NT2/D1 (cell line): ENCODE measurements around the gene CORIN.

ENCODE experiments used
- DNase-seq: peaks from one replicate; pipeline ENCODE4 v3.0.0-alpha.2; 2011; ENCODE audit warnings: low read depth, low spot score
- H3K27me3 ChIP-seq: 2 replicates; pipeline ENCODE4 v1.6.0; 2011; ENCODE audit warnings: mild to moderate bottlenecking; ENCODE audit not compliant: insufficient read length, insufficient read depth
- H3K36me3 ChIP-seq: 2 replicates; pipeline ENCODE4 v1.6.1; 2011; ENCODE audit warnings: mild to moderate bottlenecking, low read length, mixed read lengths; ENCODE audit not compliant: insufficient read depth, insufficient read length
- H3K4me1 ChIP-seq: 2 replicates; pipeline ENCODE4 v1.5.1; 2011; ENCODE audit not compliant: insufficient read depth, insufficient read length
- H3K4me3 ChIP-seq: 2 replicates; pipeline ENCODE4 v1.5.1; 2011; ENCODE audit warnings: low read depth; ENCODE audit not compliant: insufficient read length
- H3K9ac ChIP-seq: 2 replicates; pipeline ENCODE4 v1.6.0; 2011; ENCODE audit warnings: low read depth; ENCODE audit not compliant: insufficient read length
- H3K9me3 ChIP-seq: 2 replicates; pipeline ENCODE4 v1.5.1; 2011; ENCODE audit warnings: mild to moderate bottlenecking, low read length; ENCODE audit not compliant: insufficient read depth
- SUZ12 ChIP-seq: IDR thresholded peaks from 2 replicates; pipeline ENCODE4 v1.6.1; 2011; ENCODE audit not compliant: insufficient read length, insufficient read depth; ENCODE audit errors: extremely low read depth
- YY1 ChIP-seq: IDR thresholded peaks from 2 replicates; pipeline ENCODE4 v1.6.1; 2011; ENCODE audit not compliant: insufficient read length, insufficient read depth
- ZNF274 ChIP-seq: IDR thresholded peaks from 2 replicates; pipeline ENCODE4 v1.6.1; 2011; ENCODE audit warnings: mild to moderate bottlenecking, low read depth, low read length

Gene CORIN

GRCh38 chr4:47640911-47641310 lies 197.0 kb downstream of the CORIN start:
- no peak for DNase-seq

DNA sequence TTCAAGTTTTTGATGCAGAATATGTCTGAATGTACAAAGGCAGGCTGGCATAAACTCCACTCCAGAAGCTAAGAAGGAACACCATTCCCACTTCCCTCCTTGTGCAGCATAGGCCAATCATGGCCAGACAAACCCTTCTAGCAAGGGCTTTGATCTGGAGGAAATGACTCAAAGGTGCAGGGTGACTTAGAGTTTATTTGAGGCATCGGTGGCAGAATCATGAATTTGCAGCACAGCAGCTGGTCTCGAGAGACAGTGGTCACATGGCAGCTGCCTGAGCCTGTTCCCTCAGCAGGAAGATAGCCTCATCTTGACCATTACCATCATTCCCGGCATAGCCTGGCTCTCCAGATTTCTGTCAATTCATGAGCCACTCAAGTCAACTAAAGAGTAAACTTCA lies 198.3 kb downstream of the CORIN start:
- H3K9ac ChIP-seq = no peak overlapping the region
- DNase-seq = no peak
- H3K27me3 ChIP-seq = no peaks in the 10 kb centered on the region
- no peak for TF ChIP-seq ZNF274
- no peak for TF ChIP-seq SUZ12
- no peak for TF ChIP-seq YY1
- no peak overlapping the region for H3K4me3 ChIP-seq
- no peaks in the 10 kb centered on the region; the same call in 1 of the 2 replicates for H3K9me3 ChIP-seq
- no peaks in the 10 kb centered on the region for H3K4me1 ChIP-seq
- no peaks in the 10 kb centered on the region for H3K36me3 ChIP-seq

More at GRCh38 chr4:47640911-47641310, 197.0 kb downstream of the CORIN start:
- TF ChIP-seq ZNF274 (no peak), YY1 (no peak), SUZ12 (no peak)
- Histone ChIP-seq H3K27me3 (no peaks in the 10 kb centered on the region), H3K9me3 (no peaks in the 10 kb centered on the region; the same call in 1 of the 2 replicates), H3K4me3 (no peak overlapping the region), H3K36me3 (no peaks in the 10 kb centered on the region), H3K9ac (no peak overlapping the region), H3K4me1 (no peaks in the 10 kb centered on the region)

DNA sequence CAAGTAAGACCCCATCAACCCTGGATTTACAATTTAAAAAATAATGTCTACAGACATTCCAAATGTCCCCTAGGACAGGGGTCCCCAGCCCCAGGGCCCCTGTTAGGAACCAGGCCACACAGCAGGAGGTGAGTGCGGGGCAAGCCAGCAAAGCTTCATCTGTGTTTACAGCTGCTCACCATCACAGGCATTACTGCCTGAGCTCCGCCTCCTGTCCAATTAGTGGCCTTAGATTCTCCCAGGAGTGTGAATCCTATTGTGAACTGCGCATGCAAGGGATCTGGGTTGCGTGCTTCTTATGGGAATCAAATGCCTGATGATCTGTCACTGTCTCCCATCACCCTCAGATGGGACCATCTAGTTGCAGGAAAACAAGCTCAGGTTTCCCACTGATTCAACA lies 206.7 kb downstream of the CORIN start:
- no peak for TF ChIP-seq ZNF274
- no peak for TF ChIP-seq SUZ12
- TF ChIP-seq YY1 = no peak
- DNase-seq = no peak
- Histone ChIP-seq H3K9me3 (no peaks in the 10 kb centered on the region), H3K4me1 (no peaks in the 10 kb centered on the region), H3K4me3 (no peak overlapping the region), H3K36me3 (no peaks in the 10 kb centered on the region), H3K27me3 (no peaks in the 10 kb centered on the region), H3K9ac (no peak overlapping the region)

DNA sequence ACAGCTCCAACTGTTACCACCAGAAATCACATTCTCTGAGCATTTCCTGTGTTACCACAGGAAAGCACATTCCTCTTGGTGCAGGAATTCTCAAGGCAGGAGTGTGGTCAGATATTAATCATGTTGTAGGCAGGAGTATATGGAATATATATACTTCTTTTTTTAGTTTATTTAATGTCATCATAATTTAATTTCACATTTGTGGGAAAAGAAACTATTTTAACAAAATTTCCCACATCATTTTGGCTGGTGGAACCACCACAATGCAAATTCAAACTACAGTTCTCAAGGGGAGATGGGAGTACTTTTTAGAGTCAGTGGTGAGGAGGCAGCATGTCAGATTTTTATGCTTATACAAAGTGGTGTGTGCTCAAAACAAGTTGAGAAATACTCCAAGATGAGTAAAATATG lies 213.8 kb downstream of the CORIN start:
- no peak for DNase-seq
- Histone ChIP-seq H3K4me3 (no peak overlapping the region), H3K9me3 (no peaks in the 10 kb centered on the region), H3K9ac (no peak overlapping the region), H3K4me1 (no peaks in the 10 kb centered on the region), H3K27me3 (no peaks in the 10 kb centered on the region), H3K36me3 (no peaks in the 10 kb centered on the region)
- no peak for TF ChIP-seq SUZ12
- TF ChIP-seq YY1 = no peak
- TF ChIP-seq ZNF274 = no peak

- Histone ChIP-seq H3K9ac (no peak overlapping the region), H3K9me3 (no peaks in the 10 kb centered on the region), H3K36me3 (no peaks in the 10 kb centered on the region), H3K4me3 (no peak overlapping the region), H3K4me1 (no peaks in the 10 kb centered on the region), H3K27me3 (no peaks in the 10 kb centered on the region)
- DNase-seq = no peak
- TF ChIP-seq YY1 = no peak
- no peak for TF ChIP-seq SUZ12
- no peak for TF ChIP-seq ZNF274
These were observed 216.7 kb downstream of the CORIN start for GRCh38 chr4:47621181-47621580.

DNA sequence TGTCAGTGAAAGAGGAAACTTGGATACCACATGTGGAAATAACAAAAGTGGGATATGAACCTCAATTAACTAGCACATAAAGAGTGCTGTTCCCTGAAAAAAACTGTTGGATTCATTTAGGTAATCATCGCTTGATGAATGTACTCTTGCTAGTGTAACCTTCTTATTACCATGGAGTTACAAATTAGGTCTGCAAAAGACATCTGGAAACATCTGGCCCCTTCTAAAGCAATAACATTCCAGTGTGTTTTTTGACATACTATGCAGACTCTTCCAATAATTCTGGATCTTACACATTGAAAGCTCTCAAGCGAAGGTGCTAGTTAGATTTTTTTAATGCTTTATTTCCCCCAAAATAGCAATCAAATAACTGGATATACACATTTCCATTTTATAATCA lies 218.2 kb downstream of the CORIN start:
- no peaks in the 10 kb centered on the region for H3K27me3 ChIP-seq
- no peak overlapping the region for H3K9ac ChIP-seq
- TF ChIP-seq ZNF274 (no peak), SUZ12 (no peak), YY1 (no peak)
- DNase-seq = no peak
- no peak overlapping the region for H3K4me3 ChIP-seq
- no peaks in the 10 kb centered on the region for H3K4me1 ChIP-seq
- no peaks in the 10 kb centered on the region for H3K36me3 ChIP-seq
- no peaks in the 10 kb centered on the region for H3K9me3 ChIP-seq

DNA sequence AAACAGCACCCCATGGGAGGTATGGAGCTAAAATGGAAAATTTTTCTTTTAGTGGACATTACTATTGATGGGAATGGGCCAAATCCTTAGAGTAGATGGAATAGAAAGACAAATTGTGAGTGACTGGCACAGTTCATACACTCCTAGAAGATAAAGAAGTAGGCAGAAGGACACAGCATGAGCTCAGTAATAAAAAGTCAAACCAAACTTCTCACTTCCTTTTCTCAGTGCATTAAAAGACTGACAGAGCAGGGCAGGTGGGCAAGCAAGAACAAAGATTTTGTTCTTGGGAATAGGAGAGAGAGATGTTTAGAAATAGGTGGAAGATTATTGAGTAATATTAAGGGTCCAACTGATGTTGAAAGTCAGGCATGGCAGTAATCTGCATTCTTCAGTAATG lies 220.3 kb downstream of the CORIN start:
- DNase-seq = no peak
- Histone ChIP-seq H3K9me3 (no peaks in the 10 kb centered on the region), H3K9ac (no peak overlapping the region), H3K27me3 (no peaks in the 10 kb centered on the region), H3K36me3 (no peaks in the 10 kb centered on the region), H3K4me1 (no peaks in the 10 kb centered on the region), H3K4me3 (no peak overlapping the region)
- no peak for TF ChIP-seq ZNF274

- Histone ChIP-seq H3K9me3 (no peaks in the 10 kb centered on the region), H3K4me3 (no peak overlapping the region), H3K36me3 (no peaks in the 10 kb centered on the region), H3K9ac (no peak overlapping the region), H3K4me1 (no peaks in the 10 kb centered on the region), H3K27me3 (no peaks in the 10 kb centered on the region)
- no peak for TF ChIP-seq YY1
- no peak for TF ChIP-seq ZNF274
- TF ChIP-seq SUZ12 = no peak
- DNase-seq = no peak
These were observed 222.5 kb downstream of the CORIN start for GRCh38 chr4:47615385-47615784.
